Fibroblast of lung (primary cell): Measurements from ENCODE around the gene C7. TPM values are rescaled to one million over a fixed set of nuclear protein-coding genes. Genes with fewer than 3 reads are reported as not detected.
A peak's percentile ranks its signal among the peaks of the same experiment; 100 is the strongest.

Experiments used
- DNase-seq, 2 donors: peaks; one replicate each; pipeline versions ENCODE4 v3.0.0 to v3.0.0-alpha.2; 2010; ENCODE audit warnings: low read depth in 2 of 2
- H2AFZ ChIP-seq: 2 replicates; pipeline ENCODE4 v1.5.1; 2012; ENCODE audit warnings: low read length, control low read depth, inconsistent platforms
- H3K27ac ChIP-seq: 2 replicates; pipeline ENCODE4 v1.5.1; 2011; ENCODE audit warnings: low read length, control low read depth; ENCODE audit not compliant: insufficient read depth
- H3K27me3 ChIP-seq: 2 replicates; pipeline ENCODE4 v1.5.1; 2011; ENCODE audit warnings: mild to moderate bottlenecking, low read length; ENCODE audit not compliant: control insufficient read depth, insufficient read depth
- H3K36me3 ChIP-seq: 2 replicates; pipeline ENCODE4 v1.5.1; 2011; ENCODE audit warnings: low read length; ENCODE audit not compliant: control insufficient read depth, insufficient read depth
- H3K4me1 ChIP-seq: 2 replicates; pipeline ENCODE4 v1.5.1; 2011; ENCODE audit warnings: low read length; ENCODE audit not compliant: control insufficient read depth, insufficient read depth; ENCODE audit errors: extremely low read depth
- H3K4me2 ChIP-seq: 2 replicates; pipeline ENCODE4 v1.5.1; 2011; ENCODE audit warnings: low read length, control low read depth; ENCODE audit not compliant: insufficient read depth; ENCODE audit errors: extremely low read depth
- H3K4me3 ChIP-seq, 4 experiments: fragments of 200-600 bp in 1 of 4; sonication (generic) in 1 of 4; replicated peaks in 1 of 4; 2 replicates each; pipeline ENCODE4 v1.5.1; 2011 to 2016; ENCODE audit warnings: low read length in 4 of 4, low read depth in 3 of 4, mild to moderate bottlenecking in 3 of 4, control low read depth in 2 of 4, inconsistent platforms in 1 of 4, mixed read lengths in 1 of 4; ENCODE audit not compliant: insufficient read depth in 1 of 4; ENCODE audit errors: control extremely low read depth in 1 of 4
- H3K79me2 ChIP-seq: 2 replicates; pipeline ENCODE4 v1.5.1; 2012; ENCODE audit warnings: mild to moderate bottlenecking, low read length, inconsistent platforms; ENCODE audit not compliant: control insufficient read depth, insufficient read depth
- H3K9ac ChIP-seq: 2 replicates; pipeline ENCODE4 v1.5.1; 2011; ENCODE audit warnings: mild to moderate bottlenecking, low read length, control low read depth; ENCODE audit not compliant: insufficient read depth
- H3K9me3 ChIP-seq: 2 replicates; pipeline ENCODE4 v1.5.1; 2012; ENCODE audit warnings: low read depth, low read length; ENCODE audit not compliant: control insufficient read depth, insufficient read depth
- H4K20me1 ChIP-seq: 2 replicates; pipeline ENCODE4 v1.5.1; 2011; ENCODE audit warnings: low read length; ENCODE audit not compliant: control insufficient read depth, insufficient read depth; ENCODE audit errors: extremely low read depth
- CTCF ChIP-seq, 2 donors: IDR thresholded peaks in 1 of 2; conservative IDR thresholded peaks in 1 of 2; 1 replicate in 1 of 2; 2 replicates in 1 of 2; pipeline ENCODE4 v1.5.1; 2011 to 2012; ENCODE audit warnings: low read length in 2 of 2, control low read depth in 1 of 2, inconsistent platforms in 1 of 2, low read depth in 1 of 2, mild to moderate bottlenecking in 1 of 2
- EZH2 ChIP-seq: IDR thresholded peaks from 2 replicates; pipeline ENCODE4 v1.5.1; 2012; ENCODE audit warnings: low read length, control low read depth, mild to moderate bottlenecking; ENCODE audit errors: missing control alignments
- polyA plus RNA-seq, 2 donors: library from polyadenylated mRNA; depleted of rRNA in 1 of 2; stranded (reverse) in 1 of 2; unstranded in 1 of 2; fragments of >200 nt; gene quantifications; 2 replicates each; pipeline ENCODE4 v1.2.1, GENCODE V29; 2011 to 2012; ENCODE audit warnings: missing spikeins in 1 of 2
- total RNA-seq: library from RNA; depleted of rRNA; stranded (reverse); fragments of >200 nt; gene quantifications from 2 replicates; pipeline ENCODE4 v1.2.1, GENCODE V29; 2014

The C7 gene
- total and polyA plus RNA-seq, 2 donors (not counting 1 experiment from before 2014, with no cell fraction given) = under 0.01 to 1.5 TPM

GRCh38 chr5:40984884-40985283 lies 75.6 kb downstream of the C7 start:
- H3K79me2 ChIP-seq = no peaks in the 10 kb centered on the region
- H3K27me3 ChIP-seq = no peaks in the 10 kb centered on the region
- H3K4me2 ChIP-seq = no peak overlapping the region
- H4K20me1 ChIP-seq = no peaks in the 10 kb centered on the region
- H3K4me3 ChIP-seq = no peak overlapping the region
- TF ChIP-seq EZH2 = no peak
- TF ChIP-seq CTCF (conservative IDR thresholded peaks at IDR 0.05 in 1 of 2, IDR thresholded peaks at IDR 0.05 in 1 of 2; ENCODE audit: low read depth in 1 of 2, low read length in 2 of 2) = no peak
- no peaks in the 10 kb centered on the region for H3K9me3 ChIP-seq
- H3K27ac ChIP-seq = no peak overlapping the region
- DNase-seq = peak; percentile 79 to 87
- no peaks in the 10 kb centered on the region for H3K36me3 ChIP-seq
- H3K4me1 ChIP-seq = no peaks in the 10 kb centered on the region
- no peak overlapping the region for H3K9ac ChIP-seq
- no peak overlapping the region for H2AFZ ChIP-seq

GRCh38 chr5:40985501-40985900 lies 76.2 kb downstream of the C7 start:
- Histone ChIP-seq H3K79me2 (no peaks in the 10 kb centered on the region), H2AFZ (no peak overlapping the region), H3K9me3 (no peaks in the 10 kb centered on the region), H3K27ac (no peak overlapping the region), H3K4me3 (no peak overlapping the region), H3K36me3 (no peaks in the 10 kb centered on the region), H3K4me1 (no peaks in the 10 kb centered on the region), H3K27me3 (no peaks in the 10 kb centered on the region), H4K20me1 (no peaks in the 10 kb centered on the region), H3K4me2 (no peak overlapping the region), H3K9ac (no peak overlapping the region)
- DNase-seq = no peak
- TF ChIP-seq CTCF (conservative IDR thresholded peaks at IDR 0.05 in 1 of 2, IDR thresholded peaks at IDR 0.05 in 1 of 2; ENCODE audit: low read depth in 1 of 2, low read length in 2 of 2) (no peak), EZH2 (no peak)

GRCh38 chr5:40986666-40987065 lies 77.4 kb downstream of the C7 start:
- TF ChIP-seq EZH2 (no peak), CTCF (conservative IDR thresholded peaks at IDR 0.05 in 1 of 2, IDR thresholded peaks at IDR 0.05 in 1 of 2; ENCODE audit: low read depth in 1 of 2, low read length in 2 of 2) (no peak)
- H3K27ac ChIP-seq = no peak overlapping the region
- DNase-seq = no peak

More at GRCh38 chr5:40986666-40987065, 77.4 kb downstream of the C7 start:
- Histone ChIP-seq H3K4me3 (no peak overlapping the region), H3K9ac (no peak overlapping the region), H3K27me3 (no peaks in the 10 kb centered on the region), H2AFZ (no peak overlapping the region), H3K9me3 (no peaks in the 10 kb centered on the region), H4K20me1 (no peaks in the 10 kb centered on the region), H3K79me2 (no peaks in the 10 kb centered on the region), H3K4me1 (no peaks in the 10 kb centered on the region), H3K36me3 (no peaks in the 10 kb centered on the region), H3K4me2 (no peak overlapping the region)
